Activated gamma-delta T cell treated with anti-CD3 and anti-CD28 coated beads, Interleukin-2, amount 50 U/mL, for 16 hours (primary cell): ENCODE measurements around the gene CECR2.

Experiments used
- DNase-seq: peaks from one replicate; pipeline ENCODE4 v3.0.0-alpha.2; 2020; ENCODE audit warnings: low read depth

The CECR2 gene

GRCh38 chr22:17369439-17370025, at the start of gene CECR2:
Gene CECR2 (plus strand): TSS chr22:17369460. CDS start chr22:17369784, 324 bp downstream.
- no peak for DNase-seq

- DNase-seq = no peak
Observed at GRCh38 chr22:17319546-17319945, 49.7 kb upstream of the CECR2 start.

GRCh38 chr22:17322511-17322910, 46.7 kb upstream of the CECR2 start:
- no peak for DNase-seq

- DNase-seq = no peak
Observed at GRCh38 chr22:17331690-17332089, 37.6 kb upstream of the CECR2 start.

GRCh38 chr22:17332109-17332800, 37.0 kb upstream of the CECR2 start:
- DNase-seq = no peak

- no peak for DNase-seq
Observed at GRCh38 chr22:17334059-17334458, 35.2 kb upstream of the CECR2 start.

GRCh38 chr22:17334983-17335382, 34.3 kb upstream of the CECR2 start:
- no peak for DNase-seq

- DNase-seq = no peak
Observed at GRCh38 chr22:17336061-17336460, 33.2 kb upstream of the CECR2 start.

- DNase-seq = no peak
Observed at GRCh38 chr22:17337639-17338038, 31.6 kb upstream of the CECR2 start.

- DNase-seq = no peak
Observed at GRCh38 chr22:17339095-17339693, 30.1 kb upstream of the CECR2 start.

GRCh38 chr22:17342361-17342760, 26.9 kb upstream of the CECR2 start:
- DNase-seq = no peak

- no peak for DNase-seq
Observed at GRCh38 chr22:17343766-17344165, 25.5 kb upstream of the CECR2 start.

GRCh38 chr22:17346578-17346977, 22.7 kb upstream of the CECR2 start:
- no peak for DNase-seq

GRCh38 chr22:17347724-17348123, 21.5 kb upstream of the CECR2 start:
- no peak for DNase-seq

- DNase-seq = no peak
Observed at GRCh38 chr22:17348464-17349103, 20.7 kb upstream of the CECR2 start.

GRCh38 chr22:17349172-17349571, 20.1 kb upstream of the CECR2 start:
- no peak for DNase-seq

GRCh38 chr22:17350292-17350691, 19.0 kb upstream of the CECR2 start:
- no peak for DNase-seq

- no peak for DNase-seq
Observed at GRCh38 chr22:17352798-17353197, 16.5 kb upstream of the CECR2 start.

GRCh38 chr22:17357688-17358087, 11.6 kb upstream of the CECR2 start:
- DNase-seq = no peak

GRCh38 chr22:17358415-17358814, 10.8 kb upstream of the CECR2 start:
- DNase-seq = no peak

- no peak for DNase-seq
Observed at GRCh38 chr22:17359501-17359900, 9.8 kb upstream of the CECR2 start.

GRCh38 chr22:17366329-17366728, 2.9 kb upstream of the CECR2 start:
- no peak for DNase-seq

GRCh38 chr22:17366830-17367229, 2.4 kb upstream of the CECR2 start:
- no peak for DNase-seq
